ENCODE measurements around the gene LRP11.

- TF ChIP-seq MAX (IDR thresholded peaks at IDR 0.05) (no peak), TEAD4 (IDR thresholded peaks at IDR 0.05) (no peak)
These were observed 29.4 kb downstream of the LRP11 start for GRCh38 chr6:149834513-149835481.

Measured in Ishikawa (cell line).